Renal cortical epithelial cell (primary cell): Measurements from ENCODE around the gene MRFAP1. TPM values are rescaled to one million over a fixed set of nuclear protein-coding genes. Genes with fewer than 3 reads are reported as not detected.
"Not testable (repeated sequence)": the region's sequence is repeated elsewhere in the genome, so short reads cannot be mapped to it uniquely, and the experiment has no call there.

Source experiments
- DNase-seq: peaks from one replicate; pipeline ENCODE4 v3.0.0-alpha.2; 2011; ENCODE audit warnings: low read depth
- total RNA-seq: library from RNA; depleted of rRNA; stranded (reverse); fragments of >200 nt; gene quantifications from 2 replicates; pipeline ENCODE4 v1.2.3, GENCODE V29; 2014

Gene MRFAP1
- total RNA-seq, 1 donor from 2014 or later = 240 TPM

GRCh38 chr4:6663596-6664393 is 23.3 kb downstream of the MRFAP1 start:
- DNase-seq = no peak

GRCh38 chr4:6665320-6665654 is 24.8 kb downstream of the MRFAP1 start:
- DNase-seq = no peak

- peak; percentile 93 for DNase-seq
Measured at GRCh38 chr4:6668391-6668790, 27.9 kb downstream of the MRFAP1 start.

DNA sequence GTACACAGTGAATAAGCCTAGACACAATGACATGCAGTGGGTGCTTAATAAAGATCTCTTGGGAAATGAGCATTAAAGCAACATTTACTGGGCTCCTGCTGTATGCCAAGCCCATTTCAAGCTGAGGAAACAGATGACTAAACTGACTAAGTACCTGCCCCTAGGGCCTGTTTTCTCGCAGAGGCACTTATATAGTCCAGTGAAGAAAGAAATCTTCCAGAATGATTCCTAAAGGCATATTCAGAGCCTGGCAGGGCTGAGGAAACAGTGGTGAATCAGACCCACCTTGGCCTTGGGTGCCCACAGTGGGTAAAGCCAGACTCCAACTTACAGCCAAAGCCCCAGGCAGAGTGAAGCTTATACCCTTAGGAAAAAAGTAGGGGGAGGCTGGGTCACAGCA is 31.2 kb downstream of the MRFAP1 start:
- DNase-seq = no peak

DNA sequence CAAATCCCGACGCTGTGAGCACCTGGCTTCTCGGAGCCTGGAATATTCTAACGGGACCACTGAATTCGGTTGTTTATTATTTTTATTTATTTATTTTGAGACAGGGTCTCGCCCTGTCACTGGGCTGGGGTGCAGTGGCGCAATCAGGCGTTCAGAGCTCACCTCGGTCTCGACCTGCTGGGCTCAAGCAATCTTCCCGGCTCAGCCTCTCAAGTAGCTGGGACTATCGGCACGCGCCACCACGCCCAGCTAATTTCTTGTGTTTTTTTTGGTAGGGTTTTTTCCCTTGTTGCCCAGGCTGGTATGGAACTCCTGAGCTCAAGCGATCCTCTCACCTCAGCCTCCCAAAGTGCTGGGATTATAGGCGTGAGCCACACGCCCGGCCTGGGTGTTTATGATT is 31.6 kb downstream of the MRFAP1 start:
- no peak for DNase-seq

GRCh38 chr4:6672541-6673190 is 32.2 kb downstream of the MRFAP1 start:
- not testable (repeated sequence) for DNase-seq

DNA sequence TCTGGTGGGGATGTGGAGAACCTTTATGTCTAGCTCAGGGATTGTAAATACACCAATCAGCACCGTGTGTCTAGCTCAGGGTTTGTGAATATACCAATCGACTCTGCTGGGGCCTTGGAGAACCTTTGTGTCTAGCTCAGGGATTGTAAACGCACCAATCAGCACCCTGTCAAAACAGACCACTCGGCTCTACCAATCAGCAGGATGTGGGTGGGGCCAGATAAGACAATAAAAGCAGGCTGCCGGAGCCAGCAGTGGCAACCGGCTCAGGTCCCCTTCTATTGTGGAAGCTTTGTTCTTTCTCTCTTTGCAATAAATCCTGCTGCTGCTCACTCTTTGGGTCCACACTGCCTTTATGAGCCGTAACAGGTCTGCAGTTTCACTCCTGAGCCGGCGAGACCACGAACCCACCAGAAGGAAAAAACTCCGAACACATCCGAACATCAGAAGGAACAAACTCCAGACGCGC is 32.7 kb downstream of the MRFAP1 start:
- not testable (repeated sequence) for DNase-seq

DNA sequence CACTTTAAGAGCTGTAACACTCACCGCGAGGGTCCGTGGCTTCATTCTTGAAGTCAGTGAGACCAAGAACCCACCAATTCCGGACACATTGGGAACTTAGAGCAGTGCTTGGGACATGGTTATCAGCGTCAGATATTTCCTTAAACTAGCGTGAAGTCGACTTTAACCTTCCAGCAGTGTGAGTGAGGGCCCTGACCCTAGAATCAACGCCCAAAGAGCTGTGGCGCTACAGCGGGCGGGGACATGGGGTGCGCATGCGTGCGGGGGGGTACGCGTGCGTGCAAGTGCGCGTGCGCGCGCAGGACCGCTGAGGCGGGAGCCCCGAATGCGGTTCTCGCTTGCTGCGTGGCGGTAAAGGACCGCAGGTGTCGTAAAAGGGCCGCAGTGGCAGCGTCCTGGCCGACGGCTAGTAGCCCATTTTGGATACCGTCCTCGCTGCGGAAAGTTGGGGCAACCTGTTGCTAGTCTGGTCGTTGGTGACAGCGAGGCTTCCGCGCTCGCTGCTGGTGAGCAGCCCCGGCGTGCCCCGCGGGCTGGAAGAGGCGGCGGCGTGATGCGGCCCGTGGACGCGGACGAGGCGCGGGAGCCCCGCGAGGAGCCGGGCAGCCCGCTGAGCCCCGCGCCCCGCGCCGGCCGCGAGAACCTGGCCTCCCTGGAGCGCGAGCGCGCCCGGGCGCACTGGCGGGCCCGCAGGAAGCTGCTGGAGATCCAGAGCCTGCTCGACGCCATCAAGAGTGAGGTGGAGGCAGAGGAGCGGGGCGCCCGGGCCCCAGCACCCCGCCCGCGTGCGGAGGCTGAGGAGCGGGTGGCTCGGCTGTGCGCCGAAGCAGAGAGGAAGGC is 33.4 kb downstream of the MRFAP1 start:
- peak; percentile 89 for DNase-seq

GRCh38 chr4:6674500-6675149 is 34.1 kb downstream of the MRFAP1 start:
- DNase-seq = peak; percentile 63

- DNase-seq = no peak
Measured at GRCh38 chr4:6676722-6677558, 36.5 kb downstream of the MRFAP1 start.

GRCh38 chr4:6680372-6681034 is 40.0 kb downstream of the MRFAP1 start:
- DNase-seq = no peak

GRCh38 chr4:6681191-6681590 is 40.7 kb downstream of the MRFAP1 start:
- no peak for DNase-seq

DNA sequence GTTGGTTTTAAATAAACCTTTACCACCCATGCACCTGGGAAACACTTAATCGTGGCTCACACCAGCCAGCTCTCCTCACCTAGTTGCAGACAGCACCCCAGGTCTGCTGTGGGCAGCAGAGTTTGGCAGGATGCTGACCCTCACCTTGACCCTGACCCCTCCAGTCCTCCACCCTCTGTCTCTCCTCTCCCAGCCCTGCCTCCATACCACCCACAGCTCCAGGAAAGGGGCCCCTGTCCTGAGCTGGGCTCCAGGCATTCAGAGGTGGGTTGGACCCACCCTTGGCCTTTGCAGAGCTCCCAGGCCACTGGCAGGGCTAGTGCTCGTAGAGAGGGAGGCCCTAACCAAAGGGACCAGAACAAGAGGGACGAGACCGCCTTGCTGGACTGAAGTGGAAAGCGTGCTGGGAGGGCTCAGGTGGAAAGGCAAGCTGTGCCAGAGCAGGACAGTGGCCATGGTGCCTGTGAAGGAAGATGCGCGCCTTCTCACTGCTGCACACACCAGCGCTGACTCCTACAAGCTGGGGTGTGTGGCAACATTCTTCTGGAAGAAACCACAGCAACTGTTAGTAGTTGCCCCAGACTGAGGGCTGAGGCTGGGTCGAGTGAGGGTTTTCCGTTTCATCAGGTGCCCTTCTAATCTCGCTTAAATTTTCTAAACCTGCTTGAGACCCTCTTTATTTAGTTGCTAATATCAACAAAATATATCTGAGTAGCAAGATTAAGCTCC is 42.5 kb downstream of the MRFAP1 start:
- DNase-seq = no peak

- DNase-seq = no peak
Measured at GRCh38 chr4:6684656-6685055, 44.2 kb downstream of the MRFAP1 start.

DNA sequence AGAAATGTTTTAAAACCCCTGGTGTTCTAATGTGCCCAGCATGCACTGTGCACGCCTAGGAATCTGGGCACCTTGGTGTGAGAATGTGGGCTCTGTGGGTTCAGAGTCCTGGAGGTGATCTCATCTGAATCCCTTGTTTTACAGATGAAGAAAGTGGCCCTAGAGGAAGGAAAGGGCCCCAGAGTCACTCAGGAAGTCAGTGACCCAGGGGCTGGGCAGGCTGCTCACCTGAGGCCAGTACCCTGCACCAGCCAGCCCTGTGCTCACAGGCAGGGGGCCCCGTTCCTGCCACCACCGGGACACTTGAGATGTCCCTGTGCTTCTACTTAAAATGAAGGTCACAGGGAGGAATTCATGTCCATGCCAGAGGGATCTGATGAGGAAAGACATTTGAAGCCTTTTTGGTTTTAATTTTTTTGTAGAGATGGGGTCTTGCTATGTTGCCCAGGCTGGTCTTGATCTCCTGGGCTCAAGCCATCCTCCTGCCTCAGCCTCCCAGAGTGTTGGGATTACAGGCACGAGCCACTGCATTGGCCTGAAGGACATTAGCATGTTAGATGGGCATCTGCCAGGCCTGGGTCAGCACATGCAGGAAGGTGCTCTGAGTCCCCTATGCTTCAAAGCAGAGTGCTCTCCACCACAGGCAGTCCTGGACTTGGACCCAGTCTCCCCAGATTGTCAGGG is 45.8 kb downstream of the MRFAP1 start:
- no peak for DNase-seq

DNA sequence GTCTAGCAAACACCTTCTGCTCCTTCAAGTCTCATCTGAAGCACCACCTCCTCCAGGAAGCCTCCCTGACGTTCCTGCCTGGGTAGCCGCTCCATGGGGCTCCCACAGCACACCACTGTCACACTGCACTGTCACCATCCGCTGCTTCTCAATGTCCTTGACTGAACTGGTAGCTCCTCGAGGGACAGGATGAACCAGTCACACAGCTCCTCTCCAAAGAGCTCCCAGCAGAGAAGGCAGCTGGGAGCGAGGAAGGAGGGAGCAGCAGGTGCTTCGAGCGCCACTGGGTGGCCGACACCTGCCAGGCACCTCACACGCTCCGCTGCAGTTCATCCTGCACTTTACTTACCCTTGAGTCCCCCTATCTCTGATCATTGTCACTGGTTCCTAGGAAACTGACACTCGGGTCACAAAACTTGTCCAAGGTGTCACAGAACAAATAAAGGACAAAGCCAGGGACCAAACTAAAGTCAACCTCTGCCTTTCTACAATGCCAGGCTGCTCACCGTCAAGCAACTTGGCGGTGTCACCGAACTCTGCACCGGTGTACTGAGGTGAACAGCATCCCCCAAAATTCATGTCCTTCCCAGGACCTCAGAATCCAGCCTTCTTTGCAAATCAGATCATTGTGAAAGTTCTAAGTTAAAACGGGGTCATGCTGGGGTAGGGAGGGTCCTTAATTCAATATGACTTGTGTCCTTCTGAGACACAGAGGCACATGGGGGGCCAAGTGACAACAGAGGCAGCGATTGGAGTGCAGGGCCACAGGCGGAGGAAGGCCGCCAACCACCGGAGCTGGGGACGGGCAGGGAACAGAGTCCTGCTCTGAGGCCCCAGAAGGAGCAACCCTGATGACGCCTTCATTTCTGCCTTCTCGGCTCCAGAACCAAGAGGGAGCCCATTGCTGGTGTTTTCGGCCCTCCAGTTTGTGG is 47.7 kb downstream of the MRFAP1 start:
- DNase-seq = no peak

DNA sequence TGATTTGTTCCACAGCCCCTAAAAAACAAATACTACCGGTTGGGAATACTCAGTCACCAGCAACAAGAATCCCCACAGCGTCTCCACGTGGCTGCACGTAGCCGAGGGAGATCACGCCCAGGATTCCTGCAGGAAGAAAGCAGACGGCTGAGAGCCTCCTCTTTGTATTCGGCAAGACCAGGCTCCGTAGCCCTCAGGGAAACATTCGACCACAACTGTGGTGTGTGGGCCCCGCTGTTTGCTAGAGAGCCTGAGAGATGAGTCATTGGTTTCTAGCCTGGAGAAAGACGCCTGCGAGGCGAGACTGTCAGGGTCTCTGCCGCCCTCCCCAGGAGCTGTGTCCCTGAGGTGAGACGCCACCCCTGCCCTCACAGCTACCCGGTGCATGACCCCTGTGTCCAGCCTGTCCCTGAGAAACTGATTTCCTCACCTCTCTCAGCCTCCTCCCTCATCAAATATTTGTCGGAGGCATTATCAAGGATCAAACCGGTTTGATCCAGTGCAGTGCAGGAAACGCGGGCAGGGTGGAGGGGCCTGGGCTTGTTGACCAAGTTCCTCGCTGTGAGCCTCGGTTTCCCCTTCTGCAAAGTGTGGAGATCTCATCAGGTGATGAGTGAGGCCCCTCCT is 48.5 kb downstream of the MRFAP1 start:
- peak; percentile 84 for DNase-seq
